ENCODE data around the gene SBF1. TPM values are rescaled to one million over a fixed set of nuclear protein-coding genes. Genes with fewer than 3 reads are reported as not detected.
"Not testable (repeated sequence)": the region's sequence is repeated elsewhere in the genome, so short reads cannot be mapped to it uniquely, and the experiment has no call there.

SBF1 gene
- total RNA-seq, 1 experiment from 2014 or later: 48.5 TPM

- no peaks in the 10 kb centered on the region for H3K9me2 ChIP-seq (replicated peaks; ENCODE audit: low read length)
- no TSS peak for BruUV-seq (replicated peaks)
- no peaks in the 10 kb centered on the region for H3K9me3 ChIP-seq (ENCODE audit: low read length)
- no peak overlapping the region for H3K4me3 ChIP-seq (ENCODE audit: low read length)
- H3K4me1 ChIP-seq (ENCODE audit: insufficient read depth, low read length): peaks cover 9% of the 10 kb centered on the region; the same call in 1 of the 2 replicates
- H3K9ac ChIP-seq (ENCODE audit: low read length): no peak overlapping the region
- intact Hi-C loops (cut with micrococcal nuclease): no loop called here
- ChIA-PET POLR2A (ENCODE audit: unreplicated experiment) (no interaction called here), CTCF (no interaction called here)
- ATAC-seq (no peak), DNase-seq (no peak)
- H3K36me3 ChIP-seq (ENCODE audit: low read depth, low read length): no peaks in the 10 kb centered on the region; the same call in 1 of the 2 replicates
- no peak overlapping the region for H2AFZ ChIP-seq (ENCODE audit: low read length)
- H4K20me1 ChIP-seq (ENCODE audit: low read length): no peaks in the 10 kb centered on the region; the same call in 1 of the 2 replicates
- H3K27ac ChIP-seq (ENCODE audit: low read length): no peak overlapping the region
- H3F3A ChIP-seq (ENCODE audit: low read length, unreplicated experiment): no peaks in the 10 kb centered on the region
- H3K79me2 ChIP-seq (ENCODE audit: low read length): peaks cover 24% of the 10 kb centered on the region
- TF ChIP-seq EZH2phosphoT487 (IDR thresholded peaks at IDR 0.05; ENCODE audit: borderline replicate concordance, low read length) (no peak), EZH2 (IDR thresholded peaks at IDR 0.05; ENCODE audit: low read length, unreplicated experiment) (no peak), CTCF (conservative IDR thresholded peaks at IDR 0.05; ENCODE audit: low read depth, low read length) (no peak)
- no peak overlapping the region for H3K4me2 ChIP-seq (ENCODE audit: low read length)
- H3K27me3 ChIP-seq (ENCODE audit: low read length): no peaks in the 10 kb centered on the region
These were observed 46.9 kb upstream of the SBF1 start for GRCh38 chr22:50521710-50522109.

GRCh38 chr22:50520826-50521453 is 46.1 kb upstream of the SBF1 start:
- BruUV-seq (replicated peaks): no TSS peak
- Histone ChIP-seq H3K4me1 (ENCODE audit: insufficient read depth, low read length) (peaks cover 9% of the 10 kb centered on the region; the same call in 1 of the 2 replicates), H4K20me1 (ENCODE audit: low read length) (no peaks in the 10 kb centered on the region; the same call in 1 of the 2 replicates), H3K27ac (ENCODE audit: low read length) (no peak overlapping the region), H3K4me2 (ENCODE audit: low read length) (no peak overlapping the region), H3K4me3 (ENCODE audit: low read length) (no peak overlapping the region), H3K36me3 (ENCODE audit: low read depth, low read length) (no peaks in the 10 kb centered on the region; the same call in 1 of the 2 replicates), H3K9me3 (ENCODE audit: low read length) (no peaks in the 10 kb centered on the region), H3K27me3 (ENCODE audit: low read length) (no peaks in the 10 kb centered on the region), H3K9ac (ENCODE audit: low read length) (no peak overlapping the region), H3K79me2 (ENCODE audit: low read length) (peaks cover 23% of the 10 kb centered on the region), H2AFZ (ENCODE audit: low read length) (no peak overlapping the region), H3K9me2 (replicated peaks; ENCODE audit: low read length) (no peaks in the 10 kb centered on the region), H3F3A (ENCODE audit: low read length, unreplicated experiment) (no peaks in the 10 kb centered on the region)
- no peak for TF ChIP-seq EZH2 (IDR thresholded peaks at IDR 0.05; ENCODE audit: low read length, unreplicated experiment)
- no peak for TF ChIP-seq EZH2phosphoT487 (IDR thresholded peaks at IDR 0.05; ENCODE audit: borderline replicate concordance, low read length)
- TF ChIP-seq CTCF (conservative IDR thresholded peaks at IDR 0.05; ENCODE audit: low read depth, low read length): no peak
- no peak for DNase-seq
- POLR2A ChIA-PET (ENCODE audit: unreplicated experiment): no interaction called here
- no peak for ATAC-seq
- intact Hi-C loops (cut with micrococcal nuclease): no loop called here
- CTCF ChIA-PET: no interaction called here

GRCh38 chr22:50520184-50520583 is 45.3 kb upstream of the SBF1 start:
- DNase-seq; H3K4me3 ChIP-seq (ENCODE audit: low read length); H3K9me3 ChIP-seq (ENCODE audit: low read length); CTCF ChIA-PET; POLR2A ChIA-PET (ENCODE audit: unreplicated experiment); intact Hi-C loops (cut with micrococcal nuclease); ATAC-seq; H3K27ac ChIP-seq (ENCODE audit: low read length); H4K20me1 ChIP-seq (ENCODE audit: low read length); H3K9ac ChIP-seq (ENCODE audit: low read length); H2AFZ ChIP-seq (ENCODE audit: low read length); H3K4me2 ChIP-seq (ENCODE audit: low read length); H3K27me3 ChIP-seq (ENCODE audit: low read length); H3F3A ChIP-seq (ENCODE audit: low read length, unreplicated experiment); H3K36me3 ChIP-seq (ENCODE audit: low read depth, low read length); BruUV-seq (replicated peaks); H3K9me2 ChIP-seq (replicated peaks; ENCODE audit: low read length); H3K4me1 ChIP-seq (ENCODE audit: insufficient read depth, low read length): not testable (repeated sequence)
- peaks cover 26% of the 10 kb centered on the region for H3K79me2 ChIP-seq (ENCODE audit: low read length)

All from PC-3 (cell line).